Endothelial cell of umbilical vein (primary cell): ENCODE measurements around the gene LRRC27. TPM values are rescaled to one million over a fixed set of nuclear protein-coding genes. Genes with fewer than 3 reads are reported as not detected.

Source experiments
- BruUV-seq: library from RNA; stranded (reverse); fragments of 400-500 nt; replicated peaks from 2 replicates; lab custom pipeline; 2021; lab: Mats Ljungman, UMichigan
- CTCF ChIA-PET: fragments of 300-600, 350-600 bp; sonication (Branson Sonifier 250); formaldehyde crosslinking; loops from one replicate; lab custom pipeline; 2021; ENCODE audit warnings: antibody characterized with exemption, inconsistent platforms; lab: Charles Lee
- POLR2A ChIA-PET: fragments of 300-600, 350-600 bp; sonication (Branson Sonifier 250); formaldehyde crosslinking; loops from one replicate; lab custom pipeline; 2021; ENCODE audit warnings: antibody characterized with exemption, inconsistent platforms; lab: Charles Lee
- DNase-seq: peaks from one replicate; pipeline ENCODE4 v3.0.0-alpha.2; 2011; ENCODE audit warnings: low read depth, low spot score
- FAIRE-seq: peaks from 2 replicates; lab custom pipeline; 2011; peaks lifted over from hg19 to GRCh38; lab: Jason Lieb, UNC
- H2AFZ ChIP-seq: 2 replicates; pipeline ENCODE4 v1.6.0; 2012; ENCODE audit warnings: low read depth, low read length, control low read depth, inconsistent platforms
- H3K27ac ChIP-seq: 2 replicates; pipeline ENCODE4 v1.5.1; 2011; ENCODE audit warnings: low read depth, mild to moderate bottlenecking, control low read depth, low read length, moderate library complexity; ENCODE audit not compliant: insufficient read depth
- H3K27me3 ChIP-seq, 2 experiments: 2 replicates each; pipeline versions ENCODE4 v1.6.0 to v1.6.1; 2011; ENCODE audit warnings: low read length in 2 of 2, mixed read lengths in 1 of 2; ENCODE audit not compliant: control insufficient read depth in 2 of 2, insufficient read depth in 2 of 2
- H3K36me3 ChIP-seq, 2 experiments: 2 replicates in 1 of 2; 3 replicates in 1 of 2; pipeline ENCODE4 v1.5.1; 2011; ENCODE audit warnings: low read length in 2 of 2, mild to moderate bottlenecking in 1 of 2, moderate library complexity in 1 of 2; ENCODE audit not compliant: control insufficient read depth in 2 of 2, insufficient read depth in 2 of 2; ENCODE audit errors: extremely low read depth in 1 of 2
- H3K4me1 ChIP-seq: 3 replicates; pipeline ENCODE4 v1.5.1; 2011; ENCODE audit warnings: mild to moderate bottlenecking, low read length; ENCODE audit not compliant: control insufficient read depth, insufficient read depth; ENCODE audit errors: extremely low read depth
- H3K4me2 ChIP-seq: 2 replicates; pipeline ENCODE4 v1.6.1; 2011; ENCODE audit warnings: low read length, control low read depth, mixed read lengths; ENCODE audit not compliant: insufficient read depth
- H3K4me3 ChIP-seq, 3 experiments: fragments of 200-600 bp in 1 of 3; sonication (generic), shearing (Covaris generic) in 1 of 3; replicated peaks in 1 of 3; 2 replicates each; pipeline ENCODE4 v1.5.1; 2011 to 2016; ENCODE audit warnings: control low read depth in 3 of 3, low read length in 3 of 3, mild to moderate bottlenecking in 2 of 3, inconsistent platforms in 1 of 3, low read depth in 1 of 3, moderate library complexity in 1 of 3; ENCODE audit not compliant: insufficient read depth in 1 of 3
- H3K79me2 ChIP-seq: 2 replicates; pipeline ENCODE4 v1.6.0; 2012; ENCODE audit warnings: low read length, inconsistent platforms; ENCODE audit not compliant: control insufficient read depth, insufficient read depth
- H3K9ac ChIP-seq: replicated peaks from 2 replicates; pipeline ENCODE3; 2011; ENCODE audit warnings: low read length, control low read depth; ENCODE audit not compliant: insufficient read depth; ENCODE audit errors: extremely low read depth
- H3K9me1 ChIP-seq: replicated peaks from 3 replicates; pipeline ENCODE4 v1.6.0; 2011; ENCODE audit warnings: mild to moderate bottlenecking, low read length; ENCODE audit not compliant: control insufficient read depth, insufficient read depth; ENCODE audit errors: extremely low read depth
- H3K9me3 ChIP-seq: replicated peaks from 2 replicates; pipeline ENCODE4 v1.5.1; 2012; ENCODE audit warnings: low read length, inconsistent platforms; ENCODE audit not compliant: control insufficient read depth, insufficient read depth
- H4K20me1 ChIP-seq: replicated peaks from 2 replicates; pipeline ENCODE3; 2011; ENCODE audit warnings: mild to moderate bottlenecking, low read length; ENCODE audit not compliant: control insufficient read depth, insufficient read depth; ENCODE audit errors: extremely low read depth
- EZH2 ChIP-seq: IDR thresholded peaks from 2 replicates; pipeline ENCODE4 v1.6.1; 2012; ENCODE audit warnings: borderline replicate concordance, low read depth, mild to moderate bottlenecking, moderate library complexity, low read length, inconsistent platforms; ENCODE audit not compliant: severe bottlenecking
- FOS ChIP-seq: IDR thresholded peaks from 2 replicates; pipeline ENCODE4 v1.6.1; 2011; ENCODE audit warnings: mild to moderate bottlenecking, low read length, moderate library complexity, borderline replicate concordance; ENCODE audit not compliant: insufficient read depth
- GATA2 ChIP-seq: IDR thresholded peaks from 2 replicates; pipeline ENCODE4 v1.7.0; 2011; ENCODE audit warnings: low read depth, mild to moderate bottlenecking, moderate library complexity, mixed read lengths, low read length; ENCODE audit not compliant: insufficient read length, insufficient read depth
- JUN ChIP-seq: IDR thresholded peaks from 2 replicates; pipeline ENCODE4 v1.6.1; 2011; ENCODE audit warnings: borderline replicate concordance, low read depth; ENCODE audit not compliant: insufficient read length, insufficient read depth
- MAX ChIP-seq: IDR thresholded peaks from 2 replicates; pipeline ENCODE4 v1.6.1; 2011; ENCODE audit not compliant: insufficient read depth, insufficient read length
- MYC ChIP-seq: IDR thresholded peaks from one replicate; pipeline ENCODE4 v1.6.1; 2011; ENCODE audit warnings: mild to moderate bottlenecking, low read depth, low read length
- POLR2A ChIP-seq: IDR thresholded peaks from 2 replicates; pipeline ENCODE4 v1.6.1; 2012; ENCODE audit warnings: low read depth, mild to moderate bottlenecking, control low read depth, low read length
- POLR2AphosphoS5 ChIP-seq: IDR thresholded peaks from 2 replicates; pipeline ENCODE4 v1.6.1; 2012; ENCODE audit warnings: low read depth, mild to moderate bottlenecking, control low read depth, low read length, moderate library complexity; ENCODE audit not compliant: insufficient read depth
- dilution Hi-C: fragments of 300-500 bp; cut with MboI; formaldehyde crosslinking; loops from one replicate; pipeline ENCODE4 v1.15.0; 2019; ENCODE audit warnings: low sequenced_read_pairs; ENCODE audit not compliant: extremely low pct_ligation_motif_present
- intact Hi-C: fragments of 100-400 bp; cut with micrococcal nuclease; formaldehyde crosslinking; loops from one replicate; pipeline ENCODE4 v1.10.0; 2022
- polyA plus RNA-seq, 4 experiments: library from polyadenylated mRNA; depleted of rRNA in 3 of 4; stranded (reverse) in 3 of 4; unstranded in 1 of 4; fragments of >200 nt; gene quantifications; 2 replicates each; pipeline versions ENCODE4 v1.2.1 to v1.2.3, GENCODE V29; 2011 to 2012; ENCODE audit warnings: missing spikeins in 1 of 4
- total RNA-seq: library from RNA; stranded (reverse); gene quantifications from 2 replicates; pipeline ENCODE4 v1.2.3, GENCODE V29; 2021

Gene LRRC27
- total and polyA plus RNA-seq, 2 donors (not counting 3 experiments of a cell fraction or from before 2014, with no cell fraction given): 8.3 to 13.6 TPM

- TF ChIP-seq FOS: no peak
- no peak for TF ChIP-seq EZH2
- TF ChIP-seq POLR2A: no peak
- no peak for TF ChIP-seq MAX
- TF ChIP-seq POLR2AphosphoS5: no peak
- no peak for TF ChIP-seq MYC
- TF ChIP-seq JUN: no peak
- TF ChIP-seq GATA2: no peak
- DNase-seq (no peak), FAIRE-seq (no peak)
- no peaks in the 10 kb centered on the region for H3K9me3 ChIP-seq
- H2AFZ ChIP-seq: no peak overlapping the region
- intact Hi-C loops (no loop called here), dilution Hi-C loops (no loop called here)
- CTCF ChIA-PET: no interaction called here
- POLR2A ChIA-PET: no interaction called here
- H3K4me3 ChIP-seq: no peak overlapping the region
- H3K36me3 ChIP-seq: no peaks in the 10 kb centered on the region
- H3K4me2 ChIP-seq: no peak overlapping the region
- no peaks in the 10 kb centered on the region for H3K9me1 ChIP-seq
- H4K20me1 ChIP-seq: no peaks in the 10 kb centered on the region
- H3K27me3 ChIP-seq: peaks cover 9 to 11% of the 10 kb centered on the region in 2 experiments
- no TSS peak for BruUV-seq
- H3K4me1 ChIP-seq: no peaks in the 10 kb centered on the region
- no peak overlapping the region for H3K9ac ChIP-seq
- no peak overlapping the region for H3K27ac ChIP-seq
- H3K79me2 ChIP-seq: no peaks in the 10 kb centered on the region
These were observed 22.0 kb upstream of the LRRC27 start for GRCh38 chr10:132309879-132310591.
